DMS 273 (cell line): Measurements from ENCODE around the gene OR8B8.
"Not testable (repeated sequence)": the region's sequence is repeated elsewhere in the genome, so short reads cannot be mapped to it uniquely, and the experiment has no call there.

ENCODE experiments used
- DNase-seq: peaks from one replicate; lab custom pipeline; 2025; ENCODE audit not compliant: unreplicated experiment; lab: John Stamatoyannopoulos, UW

The OR8B8 gene

GRCh38 chr11:124442442-124442841 lies 3.1 kb downstream of the OR8B8 start:
- no peak for DNase-seq

GRCh38 chr11:124441519-124441918 lies 4.0 kb downstream of the OR8B8 start:
- no peak for DNase-seq

- no peak for DNase-seq
Measured at GRCh38 chr11:124441081-124441480, 4.4 kb downstream of the OR8B8 start.

- no peak for DNase-seq
Measured at GRCh38 chr11:124440608-124441007, 4.9 kb downstream of the OR8B8 start.

GRCh38 chr11:124434699-124435098 lies 10.8 kb downstream of the OR8B8 start:
- DNase-seq: no peak

DNA sequence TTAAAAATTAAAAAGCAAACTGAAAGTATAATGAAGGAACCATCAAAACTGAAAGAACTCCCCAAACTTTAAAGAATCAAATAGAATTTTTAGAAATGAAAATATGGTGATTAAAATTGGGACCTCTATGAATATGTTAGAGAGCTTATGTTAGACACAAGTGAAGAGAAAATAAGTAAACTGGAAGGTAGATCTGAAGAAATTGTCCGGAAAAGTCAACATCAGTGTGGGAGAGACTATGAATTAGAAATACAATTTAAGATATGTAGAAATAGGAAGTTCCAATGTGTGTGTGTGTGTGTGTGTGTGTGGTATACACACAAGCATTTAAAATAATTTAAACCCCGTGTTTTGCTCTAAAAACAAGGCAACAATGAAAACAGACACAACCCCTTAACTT lies 15.9 kb downstream of the OR8B8 start:
- no peak for DNase-seq

DNA sequence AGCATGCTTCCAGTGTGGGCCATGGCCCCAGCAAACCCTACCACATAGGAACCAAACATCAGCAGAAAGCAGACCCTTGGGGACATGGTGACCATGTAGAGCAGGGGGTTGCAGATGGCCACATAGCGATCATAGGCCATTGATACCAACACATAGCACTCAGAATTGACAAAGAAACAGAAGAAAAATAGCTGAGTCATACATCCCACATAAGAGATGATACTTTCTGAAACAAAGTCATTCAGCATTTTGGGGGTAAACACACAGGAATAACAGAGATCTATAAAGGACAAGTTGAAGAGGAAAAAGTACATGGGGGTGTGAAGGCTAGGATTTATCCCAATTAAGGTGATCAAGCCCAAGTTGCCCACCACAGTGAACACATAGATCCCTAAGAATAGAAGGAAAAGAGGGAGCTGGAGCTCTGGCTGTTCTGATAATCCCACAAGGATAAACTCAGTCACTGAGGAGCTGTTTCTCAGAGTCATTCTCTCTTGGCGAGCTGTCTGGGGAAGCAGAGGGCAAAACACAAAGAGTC lies 21.0 kb downstream of the OR8B8 start, which contains the start of gene OR8B4:
OR8B4 (minus strand) TSS at position 488 of the 538 bp plus-strand sequence; CDS start at position 488, 0 bp downstream.
- DNase-seq: no peak

- no peak for DNase-seq
Measured at GRCh38 chr11:124421043-124421442, 24.5 kb downstream of the OR8B8 start.

DNA sequence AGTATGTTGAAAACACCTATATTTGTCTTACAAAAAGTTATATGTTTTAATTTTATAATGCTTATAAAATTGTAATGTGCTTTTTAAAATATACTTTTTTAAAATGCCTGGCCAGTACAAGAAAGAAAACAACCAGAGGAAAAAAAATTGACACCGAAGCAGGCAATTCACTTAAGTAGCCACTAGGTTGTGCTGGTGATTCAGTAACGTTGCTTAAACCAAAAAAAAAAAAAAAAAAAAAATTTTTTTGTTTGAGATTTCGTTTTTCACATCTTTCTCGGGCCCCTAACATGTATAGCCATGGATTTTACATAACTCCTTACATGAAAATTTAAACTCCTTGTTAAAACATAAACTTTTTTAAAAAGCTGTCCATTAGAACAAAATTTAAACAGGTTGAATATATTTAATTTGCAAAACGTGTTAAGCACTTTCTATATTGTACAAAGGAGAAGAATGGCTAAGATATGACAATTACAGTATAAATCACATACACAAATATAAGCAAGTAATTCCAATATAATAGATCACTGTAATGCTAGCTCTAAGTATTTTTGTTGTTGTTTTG lies 30.1 kb downstream of the OR8B8 start:
- DNase-seq: peak; percentile 43

DNA sequence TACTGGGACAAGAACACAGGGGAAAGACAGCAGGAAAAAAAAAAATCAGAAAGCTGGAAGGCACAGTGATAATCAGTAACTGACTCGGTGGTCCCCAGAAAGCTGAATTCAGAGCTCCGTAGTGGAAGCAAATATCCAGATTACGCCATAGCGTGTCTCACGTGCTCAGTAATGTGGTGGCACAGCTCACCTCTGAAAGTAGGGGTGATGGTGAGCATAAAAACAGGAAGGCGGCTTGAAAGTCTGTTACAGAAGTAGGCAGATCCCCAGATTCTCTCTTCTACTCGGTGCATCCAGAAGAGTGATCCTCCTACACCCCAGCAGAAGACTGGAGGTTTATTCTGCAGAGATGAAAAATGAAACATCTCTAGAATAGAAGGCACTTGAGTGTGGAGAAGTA lies 35.6 kb downstream of the OR8B8 start:
- DNase-seq: no peak

- DNase-seq: no peak
Measured at GRCh38 chr11:124405581-124405980, 39.9 kb downstream of the OR8B8 start.

DNA sequence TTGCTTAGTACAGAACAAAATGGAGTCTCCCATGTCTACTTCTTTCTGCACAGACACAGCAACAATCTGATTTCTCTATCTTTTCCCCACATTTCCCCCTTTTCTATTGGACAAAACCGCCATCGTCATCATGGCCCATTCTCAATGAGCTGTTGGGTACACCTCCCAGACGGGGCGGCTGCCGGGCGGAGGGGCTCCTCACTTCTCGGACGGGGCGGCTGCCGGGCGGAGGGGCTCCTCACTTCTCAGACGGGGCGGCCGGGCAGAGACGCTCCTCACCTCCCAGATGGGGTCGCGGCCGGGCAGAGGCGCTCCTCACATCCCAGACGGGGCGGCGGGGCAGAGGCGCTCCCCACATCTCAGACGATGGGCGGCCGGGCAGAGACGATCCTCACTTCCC lies 42.3 kb downstream of the OR8B8 start:
- DNase-seq: not testable (repeated sequence)

- DNase-seq: peak; percentile 69
Measured at GRCh38 chr11:124402326-124402922, 43.1 kb downstream of the OR8B8 start.

- DNase-seq: no peak
Measured at GRCh38 chr11:124398924-124399323, 46.6 kb downstream of the OR8B8 start, which contains the start of gene OR8B3. Gene OR8B3 (minus strand): TSS chr11:124399024. CDS start chr11:124397351, 1,673 bp downstream.

GRCh38 chr11:124396847-124397246 lies 48.6 kb downstream of the OR8B8 start:
- DNase-seq: not testable (repeated sequence)

- DNase-seq: no peak
Measured at GRCh38 chr11:124394408-124394807, 51.1 kb downstream of the OR8B8 start.
